HEK293 (cell line): ENCODE measurements around the gene SEC16A.

ENCODE experiments used
- CTCF ChIA-PET: fragments of 350-600 bp; formaldehyde crosslinking; extraction: SDS; loops from one replicate; lab custom pipeline; 2021; ENCODE audit warnings: antibody characterized with exemption; lab: Yijun Ruan, JAX
- POLR2A ChIA-PET: fragments of 300-600 bp; formaldehyde crosslinking; extraction: SDS; loops from one replicate; lab custom pipeline; 2020; ENCODE audit warnings: antibody characterized with exemption, inconsistent platforms; lab: Yijun Ruan, JAX
- H3K27ac ChIP-seq: fragments of 200-500 bp; sonication (Bioruptor generic); 2 replicates; pipeline ENCODE4 v1.5.1; 2014; ENCODE audit warnings: low read depth, low read length, control low read depth, inconsistent platforms; ENCODE audit errors: extremely low read depth
- H3K36me3 ChIP-seq, 2 experiments: fragments of 200-500 bp in 1 of 2; sonication (Bioruptor generic) in 1 of 2; 1 replicate in 1 of 2; 2 replicates in 1 of 2; pipeline ENCODE4 v1.5.1; 2014 to 2017; ENCODE audit warnings: inconsistent platforms in 2 of 2, low read length in 2 of 2; ENCODE audit not compliant: control insufficient read depth in 2 of 2, insufficient read depth in 1 of 2
- H3K4me1 ChIP-seq: fragments of 200-500 bp; sonication (Bioruptor generic); 2 replicates; pipeline ENCODE4 v1.5.1; 2014; ENCODE audit warnings: mild to moderate bottlenecking, low read length, inconsistent platforms; ENCODE audit not compliant: control insufficient read depth, insufficient read depth
- H3K4me3 ChIP-seq: 2 replicates; pipeline ENCODE4 v1.5.1; 2011; ENCODE audit warnings: low read depth, mild to moderate bottlenecking, control low read depth, low read length, moderate library complexity
- H3K9me3 ChIP-seq: fragments of 200-500 bp; sonication (Bioruptor generic); 2 replicates; pipeline ENCODE4 v1.5.1; 2014; ENCODE audit warnings: low read depth, low read length, inconsistent platforms; ENCODE audit not compliant: control insufficient read depth, insufficient read depth
- BCL11B ChIP-seq: fragments of 450-650 bp; formaldehyde crosslinking; IDR thresholded peaks from 2 replicates; pipeline ENCODE4 v1.5.1; 2016; ENCODE audit warnings: low read depth, missing biosample characterization, missing genetic modification characterization
- EGR2 ChIP-seq: fragments of 450-650 bp; formaldehyde crosslinking; IDR thresholded peaks from 2 replicates; pipeline ENCODE4 v1.5.1; 2016; ENCODE audit warnings: low read depth, missing biosample characterization, missing genetic modification characterization
- GLIS1 ChIP-seq: fragments of 450-650 bp; formaldehyde crosslinking; IDR thresholded peaks from 2 replicates; pipeline ENCODE4 v1.5.1; 2016; ENCODE audit warnings: missing biosample characterization, missing genetic modification characterization
- HOXA7 ChIP-seq: sonication (generic); formaldehyde crosslinking; IDR thresholded peaks from 2 replicates; pipeline ENCODE4 v1.8.1; 2022; ENCODE audit warnings: missing genetic modification reagents, borderline replicate concordance
- HOXC10 ChIP-seq: sonication (generic); formaldehyde crosslinking; IDR thresholded peaks from 2 replicates; pipeline ENCODE4 v1.8.1; 2023; ENCODE audit warnings: mild to moderate bottlenecking, missing genetic modification reagents
- KLF1 ChIP-seq: fragments of 450-650 bp; formaldehyde crosslinking; IDR thresholded peaks from 2 replicates; pipeline ENCODE4 v1.5.1; 2016; ENCODE audit warnings: missing biosample characterization, missing genetic modification characterization
- KLF8 ChIP-seq: fragments of 450-650 bp; formaldehyde crosslinking; IDR thresholded peaks from 2 replicates; pipeline ENCODE4 v1.5.1; 2016; ENCODE audit warnings: missing biosample characterization, missing genetic modification characterization
- KLF9 ChIP-seq: fragments of 450-650 bp; formaldehyde crosslinking; IDR thresholded peaks from 2 replicates; pipeline ENCODE4 v1.5.1; 2016; ENCODE audit warnings: missing biosample characterization, missing genetic modification characterization, low read depth
- WT1 ChIP-seq: fragments of 450-650 bp; formaldehyde crosslinking; IDR thresholded peaks from 2 replicates; pipeline ENCODE4 v1.5.1; 2016; ENCODE audit warnings: missing biosample characterization, missing genetic modification characterization
- ZBTB44 ChIP-seq: fragments of 450-650 bp; IDR thresholded peaks from 2 replicates; pipeline ENCODE4 v1.5.1; 2018; ENCODE audit warnings: missing biosample characterization, mild to moderate bottlenecking, missing genetic modification characterization
- ZFHX2 ChIP-seq: fragments of 450-650 bp; formaldehyde crosslinking; conservative IDR thresholded peaks from 2 replicates; pipeline ENCODE4 v1.5.1; 2016; ENCODE audit warnings: missing biosample characterization, missing genetic modification characterization
- ZNF157 ChIP-seq: fragments of 450-650 bp; formaldehyde crosslinking; IDR thresholded peaks from 2 replicates; pipeline ENCODE4 v1.5.1; 2016; ENCODE audit warnings: missing biosample characterization, missing genetic modification characterization
- ZNF23 ChIP-seq: fragments of 450-650 bp; formaldehyde crosslinking; IDR thresholded peaks from 2 replicates; pipeline ENCODE4 v1.5.1; 2016; ENCODE audit warnings: missing biosample characterization, missing genetic modification characterization, borderline replicate concordance
- ZNF324 ChIP-seq: fragments of 450-650 bp; formaldehyde crosslinking; IDR thresholded peaks from 2 replicates; pipeline ENCODE4 v1.5.1; 2016; ENCODE audit warnings: missing biosample characterization, missing genetic modification characterization
- ZNF341 ChIP-seq: fragments of 450-650 bp; formaldehyde crosslinking; IDR thresholded peaks from 2 replicates; pipeline ENCODE4; 2016; ENCODE audit warnings: low read depth, missing biosample characterization, missing genetic modification characterization
- ZNF433 ChIP-seq: fragments of 450-650 bp; formaldehyde crosslinking; IDR thresholded peaks from 2 replicates; pipeline ENCODE4 v1.5.1; 2016; ENCODE audit warnings: missing biosample characterization, missing genetic modification characterization, low read depth
- ZNF629 ChIP-seq: fragments of 450-650 bp; formaldehyde crosslinking; IDR thresholded peaks from 2 replicates; pipeline ENCODE4 v1.5.1; 2017; ENCODE audit warnings: missing biosample characterization, missing genetic modification characterization
- ZNF658 ChIP-seq: fragments of 450-650 bp; formaldehyde crosslinking; IDR thresholded peaks from 2 replicates; pipeline ENCODE4; 2016; ENCODE audit warnings: missing biosample characterization, missing genetic modification characterization
- ZNF76 ChIP-seq: fragments of 450-650 bp; formaldehyde crosslinking; IDR thresholded peaks from 2 replicates; pipeline ENCODE4; 2016; ENCODE audit warnings: low read depth, missing biosample characterization, missing genetic modification characterization, borderline replicate concordance
- ZNF777 ChIP-seq: fragments of 450-650 bp; formaldehyde crosslinking; IDR thresholded peaks from 2 replicates; pipeline ENCODE4 v1.5.1; 2017; ENCODE audit warnings: missing biosample characterization, missing genetic modification characterization, borderline replicate concordance
- ZNF792 ChIP-seq: fragments of 450-650 bp; formaldehyde crosslinking; IDR thresholded peaks from 2 replicates; pipeline ENCODE4 v1.5.1; 2016; ENCODE audit warnings: missing biosample characterization, missing genetic modification characterization
- ZSCAN18 ChIP-seq: fragments of 450-650 bp; formaldehyde crosslinking; IDR thresholded peaks from 2 replicates; pipeline ENCODE4 v1.5.1; 2016; ENCODE audit warnings: missing biosample characterization, missing genetic modification characterization
- ZXDB ChIP-seq: fragments of 450-650 bp; formaldehyde crosslinking; IDR thresholded peaks from 2 replicates; pipeline ENCODE4 v1.5.1; 2016; ENCODE audit warnings: missing biosample characterization, missing genetic modification characterization
- TF ChIP-seq, protein P1 (sequence below): fragments of 450-650 bp; formaldehyde crosslinking; IDR thresholded peaks from 2 replicates; pipeline ENCODE4 v1.5.1; 2016; ENCODE audit warnings: missing biosample characterization, missing genetic modification characterization
- TF ChIP-seq, protein P2 (sequence below): fragments of 450-650 bp; formaldehyde crosslinking; IDR thresholded peaks from 2 replicates; pipeline ENCODE4 v1.5.1; 2016; ENCODE audit warnings: missing biosample characterization, missing genetic modification characterization
- TF ChIP-seq, protein P3 (sequence below): fragments of 450-650 bp; formaldehyde crosslinking; IDR thresholded peaks from 2 replicates; pipeline ENCODE4 v1.5.1; 2016; ENCODE audit warnings: missing biosample characterization, missing genetic modification characterization

SEC16A gene

GRCh38 chr9:136437839-136438547 lies 44.8 kb downstream of the SEC16A start:
- no peak overlapping the region; the same call in 1 of the 2 replicates for H3K27ac ChIP-seq
- no peaks in the 10 kb centered on the region for H3K9me3 ChIP-seq
- ChIA-PET POLR2A (interaction anchor here (0.8 to 1.7 kb wide), 5 partner anchors 13 to 75 kb away, joined by 3 to 6 read pairs (median 3); no protein-coding TSS in a partner anchor), CTCF (interaction anchor here (1.0 to 3.9 kb wide), 4 partner anchors 26 to 196 kb away, joined by 4 to 17 read pairs (median 9); no protein-coding TSS in a partner anchor)
- peaks cover 0 to 74% of the 10 kb centered on the region in 2 experiments; a peak in 2 of 3 replicates for H3K36me3 ChIP-seq
- peak overlapping the region; percentile 81 for H3K4me3 ChIP-seq
- TF ChIP-seq KLF1 (tag by site-specific recombination) (peak; percentile 58), ZNF23 (tag by site-specific recombination) (no peak), ZNF658 (tag by site-specific recombination) (no peak), HOXA7 (CRISPR knock-in tag) (no peak), KLF8 (0 out of 2 replicates have a peak, but pooled peaks have one; percentile 10), HOXC10 (CRISPR knock-in tag) (no peak), ZNF777 (tag by site-specific recombination) (no peak), ZNF433 (tag by site-specific recombination) (no peak), ZNF76 (tag by site-specific recombination) (peak; percentile 28; the same call in 1 of the 2 replicates), ZNF324 (tag by site-specific recombination) (no peak), ZNF629 (tag by site-specific recombination) (peak; percentile 66), ZNF157 (tag by site-specific recombination) (no peak), ZNF341 (tag by site-specific recombination) (no peak), ZXDB (no peak), ZFHX2 (tag by site-specific recombination) (peak; percentile 18; the same call in 1 of the 2 replicates), BCL11B (no peak), KLF9 (tag by site-specific recombination) (peak; percentile 53; the same call in 1 of the 2 replicates), ZNF792 (no peak), EGR2 (0 out of 2 replicates have a peak, but pooled peaks have one; percentile 10)
- TF ChIP-seq, protein P1, sequence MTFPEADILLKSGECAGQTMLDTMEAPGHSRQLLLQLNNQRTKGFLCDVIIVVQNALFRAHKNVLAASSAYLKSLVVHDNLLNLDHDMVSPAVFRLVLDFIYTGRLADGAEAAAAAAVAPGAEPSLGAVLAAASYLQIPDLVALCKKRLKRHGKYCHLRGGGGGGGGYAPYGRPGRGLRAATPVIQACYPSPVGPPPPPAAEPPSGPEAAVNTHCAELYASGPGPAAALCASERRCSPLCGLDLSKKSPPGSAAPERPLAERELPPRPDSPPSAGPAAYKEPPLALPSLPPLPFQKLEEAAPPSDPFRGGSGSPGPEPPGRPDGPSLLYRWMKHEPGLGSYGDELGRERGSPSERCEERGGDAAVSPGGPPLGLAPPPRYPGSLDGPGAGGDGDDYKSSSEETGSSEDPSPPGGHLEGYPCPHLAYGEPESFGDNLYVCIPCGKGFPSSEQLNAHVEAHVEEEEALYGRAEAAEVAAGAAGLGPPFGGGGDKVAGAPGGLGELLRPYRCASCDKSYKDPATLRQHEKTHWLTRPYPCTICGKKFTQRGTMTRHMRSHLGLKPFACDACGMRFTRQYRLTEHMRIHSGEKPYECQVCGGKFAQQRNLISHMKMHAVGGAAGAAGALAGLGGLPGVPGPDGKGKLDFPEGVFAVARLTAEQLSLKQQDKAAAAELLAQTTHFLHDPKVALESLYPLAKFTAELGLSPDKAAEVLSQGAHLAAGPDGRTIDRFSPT: no peak
- TF ChIP-seq, all 188 proteins: peak for 7
- H3K4me1 ChIP-seq: 0 out of 2 replicates have a peak, but pooled peaks cover 2% of the 10 kb centered on the region

DNA sequence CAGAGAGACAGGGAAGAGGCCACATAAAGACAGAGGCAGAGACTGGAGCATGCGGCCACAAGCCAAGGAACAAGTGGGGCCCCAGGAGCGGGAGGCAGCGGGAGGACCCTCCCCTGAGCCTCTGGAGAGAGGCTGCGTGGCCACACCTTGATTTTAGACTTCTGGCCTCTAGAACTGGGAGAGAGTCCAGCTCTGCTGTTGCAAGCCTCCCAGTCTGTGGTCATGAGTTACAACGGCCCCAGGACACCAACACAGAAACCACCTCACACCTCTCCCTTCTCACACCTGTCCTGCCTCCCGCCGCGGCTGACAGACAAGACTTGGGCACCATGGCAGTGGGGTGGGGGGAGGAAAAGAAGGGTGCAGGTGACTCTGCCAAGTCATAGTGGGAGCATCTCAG lies 45.4 kb downstream of the SEC16A start:
- ChIA-PET CTCF (interaction anchor here (3.9 kb wide), 1 partner anchor 38 kb away, joined by 17 read pairs; no protein-coding TSS in a partner anchor), POLR2A (interaction anchor here (0.9 to 1.7 kb wide), 3 partner anchors 11 to 13 kb away, joined by 5 to 6 read pairs (median 6); no protein-coding TSS in a partner anchor)
- Histone ChIP-seq H3K4me3 (peak overlapping the region; percentile 81), H3K9me3 (no peaks in the 10 kb centered on the region), H3K36me3 (peaks cover 0 to 74% of the 10 kb centered on the region in 2 experiments; a peak in 2 of 3 replicates), H3K27ac (no peak overlapping the region), H3K4me1 (0 out of 2 replicates have a peak, but pooled peaks cover 2% of the 10 kb centered on the region)
- peak; percentile 44 for TF ChIP-seq KLF1 (tag by site-specific recombination)
- TF ChIP-seq, protein P2, sequence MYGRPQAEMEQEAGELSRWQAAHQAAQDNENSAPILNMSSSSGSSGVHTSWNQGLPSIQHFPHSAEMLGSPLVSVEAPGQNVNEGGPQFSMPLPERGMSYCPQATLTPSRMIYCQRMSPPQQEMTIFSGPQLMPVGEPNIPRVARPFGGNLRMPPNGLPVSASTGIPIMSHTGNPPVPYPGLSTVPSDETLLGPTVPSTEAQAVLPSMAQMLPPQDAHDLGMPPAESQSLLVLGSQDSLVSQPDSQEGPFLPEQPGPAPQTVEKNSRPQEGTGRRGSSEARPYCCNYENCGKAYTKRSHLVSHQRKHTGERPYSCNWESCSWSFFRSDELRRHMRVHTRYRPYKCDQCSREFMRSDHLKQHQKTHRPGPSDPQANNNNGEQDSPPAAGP: 0 out of 2 replicates have a peak, but pooled peaks have one; percentile 33
- TF ChIP-seq, protein P3, sequence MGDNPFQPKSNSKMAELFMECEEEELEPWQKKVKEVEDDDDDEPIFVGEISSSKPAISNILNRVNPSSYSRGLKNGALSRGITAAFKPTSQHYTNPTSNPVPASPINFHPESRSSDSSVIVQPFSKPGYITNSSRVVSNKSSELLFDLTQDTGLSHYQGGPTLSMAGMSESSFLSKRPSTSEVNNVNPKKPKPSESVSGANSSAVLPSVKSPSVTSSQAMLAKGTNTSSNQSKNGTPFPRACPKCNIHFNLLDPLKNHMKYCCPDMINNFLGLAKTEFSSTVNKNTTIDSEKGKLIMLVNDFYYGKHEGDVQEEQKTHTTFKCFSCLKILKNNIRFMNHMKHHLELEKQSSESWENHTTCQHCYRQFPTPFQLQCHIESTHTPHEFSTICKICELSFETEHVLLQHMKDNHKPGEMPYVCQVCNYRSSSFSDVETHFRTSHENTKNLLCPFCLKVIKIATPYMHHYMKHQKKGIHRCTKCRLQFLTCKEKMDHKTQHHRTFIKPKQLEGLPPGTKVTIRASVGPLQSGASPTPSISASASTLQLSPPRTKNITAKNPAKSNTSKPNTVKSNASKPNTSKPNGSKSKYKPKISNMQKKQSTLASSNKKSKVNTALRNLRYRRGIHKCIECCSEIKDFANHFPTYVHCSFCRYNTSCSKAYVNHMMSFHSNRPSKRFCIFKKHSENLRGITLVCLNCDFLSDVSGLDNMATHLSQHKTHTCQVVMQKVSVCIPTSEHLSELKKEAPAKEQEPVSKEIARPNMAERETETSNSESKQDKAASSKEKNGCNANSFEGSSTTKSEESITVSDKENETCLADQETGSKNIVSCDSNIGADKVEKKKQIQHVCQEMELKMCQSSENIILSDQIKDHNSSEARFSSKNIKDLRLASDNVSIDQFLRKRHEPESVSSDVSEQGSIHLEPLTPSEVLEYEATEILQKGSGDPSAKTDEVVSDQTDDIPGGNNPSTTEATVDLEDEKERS (tag by site-specific recombination): no peak
- no peak for TF ChIP-seq ZBTB44 (tag by site-specific recombination)
- TF ChIP-seq ZSCAN18 (tag by site-specific recombination): no peak
- 0 out of 2 replicates have a peak, but pooled peaks have one; percentile 24 for TF ChIP-seq WT1 (tag by site-specific recombination)
- TF ChIP-seq GLIS1: peak; percentile 51
